SJSA1 (cell line): ENCODE data around the gene CBLIF. TPM values are rescaled to one million over a fixed set of nuclear protein-coding genes. Genes with fewer than 3 reads are reported as not detected.

Experiments
- total RNA-seq: library from RNA; depleted of rRNA; stranded (reverse); fragments of >200 nt; shearing (Covaris generic); gene quantifications from 2 replicates; pipeline ENCODE4 v1.2.3, GENCODE V29; 2014; rRNA removed

Gene CBLIF
- total RNA-seq, 1 experiment from 2014 or later, result not detected

Other genes with a start within 250 kb of the CBLIF start
- gene OSBP, start 229.7 kb downstream of the CBLIF start, total RNA-seq, result 19.9 and 30.3 TPM in 2 replicates
- gene PATL1, start 176.5 kb downstream of the CBLIF start, total RNA-seq, result 17.7 and 24.9 TPM in 2 replicates
- gene OR10V1, start 131.7 kb downstream of the CBLIF start, total RNA-seq, result not detected in 2 replicates
- gene STX3, start 90.1 kb downstream of the CBLIF start, total RNA-seq, result 29.7 and 31.3 TPM in 2 replicates
- 93.0 and 117 TPM in 2 replicates for gene MRPL16, start 34.7 kb downstream of the CBLIF start, total RNA-seq
- not detected in 2 replicates for gene TCN1, start 21.0 kb upstream of the CBLIF start, total RNA-seq
- gene OOSP3, start 33.3 kb upstream of the CBLIF start, total RNA-seq, result not detected in 2 replicates
- gene OOSP1, start 92.9 kb upstream of the CBLIF start, total RNA-seq, result not detected in 2 replicates
- not detected in 2 replicates for gene OOSP4A, start 118.5 kb upstream of the CBLIF start, total RNA-seq
- gene OOSP4B, start 171.7 kb upstream of the CBLIF start, total RNA-seq, result not detected in 2 replicates
- gene OOSP2, start 194.9 kb upstream of the CBLIF start, total RNA-seq, result not detected in 2 replicates
- gene MS4A3, start 211.2 kb upstream of the CBLIF start, total RNA-seq, result not detected in 2 replicates
- gene MS4A2, start 243.2 kb upstream of the CBLIF start, total RNA-seq, result not detected in 2 replicates